ENCODE results near the gene POU3F1.

- TF ChIP-seq, protein P1, sequence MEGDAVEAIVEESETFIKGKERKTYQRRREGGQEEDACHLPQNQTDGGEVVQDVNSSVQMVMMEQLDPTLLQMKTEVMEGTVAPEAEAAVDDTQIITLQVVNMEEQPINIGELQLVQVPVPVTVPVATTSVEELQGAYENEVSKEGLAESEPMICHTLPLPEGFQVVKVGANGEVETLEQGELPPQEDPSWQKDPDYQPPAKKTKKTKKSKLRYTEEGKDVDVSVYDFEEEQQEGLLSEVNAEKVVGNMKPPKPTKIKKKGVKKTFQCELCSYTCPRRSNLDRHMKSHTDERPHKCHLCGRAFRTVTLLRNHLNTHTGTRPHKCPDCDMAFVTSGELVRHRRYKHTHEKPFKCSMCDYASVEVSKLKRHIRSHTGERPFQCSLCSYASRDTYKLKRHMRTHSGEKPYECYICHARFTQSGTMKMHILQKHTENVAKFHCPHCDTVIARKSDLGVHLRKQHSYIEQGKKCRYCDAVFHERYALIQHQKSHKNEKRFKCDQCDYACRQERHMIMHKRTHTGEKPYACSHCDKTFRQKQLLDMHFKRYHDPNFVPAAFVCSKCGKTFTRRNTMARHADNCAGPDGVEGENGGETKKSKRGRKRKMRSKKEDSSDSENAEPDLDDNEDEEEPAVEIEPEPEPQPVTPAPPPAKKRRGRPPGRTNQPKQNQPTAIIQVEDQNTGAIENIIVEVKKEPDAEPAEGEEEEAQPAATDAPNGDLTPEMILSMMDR (IDR thresholded peaks at IDR 0.05), result no peak
- no peak for TF ChIP-seq POLR2A (IDR thresholded peaks at IDR 0.05)
These were observed 31.0 kb upstream of the POU3F1 start for GRCh38 chr1:38077523-38078147.

Data from vagina (tissue), 2 donors.